ENCODE data around the gene TMEM184B.
A peak's percentile ranks its signal among the peaks of the same experiment; 100 is the strongest.
"Not testable (repeated sequence)": the region's sequence is repeated elsewhere in the genome, so short reads cannot be mapped to it uniquely, and the experiment has no call there.

Gene TMEM184B

DNA sequence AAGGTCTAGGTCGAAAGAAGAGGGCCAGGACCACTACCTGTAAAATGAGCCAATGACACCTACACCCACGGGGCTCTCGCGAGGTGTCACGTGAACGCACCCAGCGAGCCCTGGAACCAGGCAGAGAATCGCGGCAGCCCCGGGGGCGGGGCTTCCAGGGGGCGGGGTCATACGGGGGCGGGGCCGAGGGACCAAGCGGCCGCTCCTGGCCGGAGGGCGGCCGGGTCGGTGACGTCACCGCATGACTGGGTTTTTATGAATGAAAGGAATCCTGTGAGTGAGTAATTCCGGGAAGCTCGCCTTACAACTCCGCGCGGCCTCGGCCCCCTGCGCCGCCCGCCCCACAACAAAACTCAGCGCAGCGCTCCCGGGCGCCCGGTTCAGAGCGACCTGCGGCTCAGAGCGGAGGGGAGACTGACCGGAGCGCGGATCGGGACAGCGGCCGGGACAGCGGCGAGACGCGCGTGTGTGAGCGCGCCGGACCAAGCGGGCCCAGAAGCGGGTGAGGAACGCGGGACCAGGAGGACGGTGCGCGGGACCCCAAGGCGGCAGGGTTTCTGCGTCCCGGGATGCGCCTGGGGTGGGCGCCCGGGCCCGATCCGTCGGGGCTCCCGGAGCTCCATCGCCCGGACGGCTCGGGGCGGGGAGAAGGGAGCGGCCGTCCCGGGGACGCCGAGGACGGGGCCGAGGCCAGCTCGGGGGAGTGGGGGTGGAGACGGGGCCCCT is 70.9 kb downstream of the TMEM184B start, which contains the start of gene MAFF:
Gene MAFF (plus strand): TSS at position 284 of the 726 bp plus-strand sequence. CDS start 11,860 bp downstream, outside the sequence.
- DNase-seq = peak; percentile 73

DNA sequence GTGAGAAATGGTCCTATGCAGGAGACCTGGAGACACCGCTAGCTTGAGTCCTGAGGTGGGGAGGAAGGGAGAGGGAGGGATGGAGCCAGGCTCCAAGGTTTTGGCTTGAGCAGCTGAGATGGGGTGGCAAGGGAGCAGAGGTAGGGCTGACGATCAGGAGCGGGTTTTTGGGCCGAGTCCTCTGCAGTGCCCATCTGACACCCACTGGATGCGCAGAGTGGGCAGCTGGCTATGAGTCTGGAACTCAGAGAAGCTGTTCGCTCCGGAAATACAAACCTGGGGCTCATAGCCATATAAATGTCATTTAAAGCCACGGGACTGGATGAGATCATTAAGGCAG is 71.5 kb downstream of the TMEM184B start:
- no peak for DNase-seq

GRCh38 chr22:38199826-38200559 is 72.8 kb downstream of the TMEM184B start:
- DNase-seq = no peak

DNA sequence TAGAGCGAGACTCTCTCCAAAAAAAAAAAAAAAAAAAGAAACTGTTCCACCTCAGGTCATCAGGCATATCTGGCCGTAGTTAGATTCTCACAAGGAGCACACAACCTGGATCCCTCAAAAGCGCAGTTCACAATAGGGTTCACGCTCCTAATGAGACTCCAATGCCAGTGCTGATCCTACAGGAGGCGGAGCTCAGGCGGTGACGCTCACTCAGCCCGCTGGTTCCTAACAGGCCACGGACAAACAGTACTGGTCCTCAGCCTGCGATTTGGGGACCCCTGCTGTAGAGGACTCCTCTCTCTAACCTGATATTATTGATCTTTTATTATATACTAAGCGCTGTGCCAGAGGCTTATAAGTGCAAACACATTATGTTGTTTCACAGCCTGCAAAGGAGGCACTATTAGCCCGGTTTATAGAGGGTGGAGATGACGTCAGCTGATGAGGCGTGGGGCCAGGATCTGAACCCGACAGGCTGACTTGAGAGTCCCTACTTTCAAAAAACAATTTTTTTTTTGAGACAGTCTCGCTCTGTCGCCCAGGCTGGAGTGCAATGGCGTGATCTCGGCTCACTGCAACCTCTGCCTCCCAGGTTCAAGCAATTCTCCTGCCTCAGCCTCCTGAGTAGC is 75.9 kb downstream of the TMEM184B start:
- DNase-seq = no peak

GRCh38 chr22:38193580-38193979 is 79.2 kb downstream of the TMEM184B start:
- no peak for DNase-seq

DNA sequence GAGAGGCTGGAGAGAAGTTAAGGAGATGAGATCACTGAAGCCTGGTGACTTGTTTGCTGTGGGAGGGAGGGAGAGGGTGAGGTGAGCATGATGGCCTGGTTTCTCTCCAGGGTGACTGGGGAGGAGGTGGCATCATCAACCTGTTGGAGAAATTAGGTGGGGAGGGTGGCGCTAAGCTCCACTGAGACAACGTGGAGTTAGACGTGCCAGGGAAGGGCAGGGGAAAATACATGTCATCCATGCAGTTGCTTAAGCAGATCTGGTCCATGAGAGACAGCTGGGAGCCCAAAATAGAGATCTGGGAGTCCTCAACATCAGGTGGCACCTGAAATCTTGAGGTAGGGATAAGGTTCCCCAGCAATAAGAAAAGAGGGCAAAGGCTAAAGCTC is 80.3 kb downstream of the TMEM184B start:
- no peak for DNase-seq

DNA sequence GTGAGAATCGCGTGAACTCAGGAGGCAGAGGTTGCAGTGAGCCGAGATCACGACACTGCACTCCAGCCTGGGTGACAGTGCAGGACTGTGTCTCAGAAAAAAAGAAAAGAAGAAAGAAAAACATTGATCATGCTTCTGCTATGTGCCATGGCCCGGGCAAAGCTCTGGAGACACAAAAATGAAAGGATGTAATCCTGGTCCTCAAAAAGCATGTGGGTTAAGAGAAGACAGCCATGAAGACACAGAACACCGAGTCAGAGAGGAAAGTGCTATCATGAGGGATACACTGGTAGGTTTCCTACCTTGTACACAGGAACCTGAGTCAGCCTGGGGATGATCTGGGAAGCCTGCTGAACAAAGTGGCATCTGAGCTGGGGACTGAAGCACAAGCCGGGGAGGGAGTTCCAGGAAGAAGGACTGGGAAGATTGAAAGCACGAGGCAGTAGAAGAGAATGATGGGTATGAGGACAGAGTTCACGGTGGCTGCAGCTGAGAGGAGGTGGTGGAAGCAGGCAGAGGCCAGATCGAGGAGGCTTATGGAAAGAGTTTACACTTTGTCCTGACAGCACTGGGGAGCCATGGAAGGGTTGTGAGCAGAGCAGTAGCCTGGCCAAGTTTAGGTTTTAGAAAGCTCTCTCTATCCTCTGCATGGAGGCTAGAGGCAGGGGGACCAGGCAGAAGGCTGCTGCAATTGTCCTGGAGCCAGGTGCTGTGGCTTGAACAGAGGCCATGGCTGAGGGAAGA is 80.9 kb downstream of the TMEM184B start:
- no peak for DNase-seq

DNA sequence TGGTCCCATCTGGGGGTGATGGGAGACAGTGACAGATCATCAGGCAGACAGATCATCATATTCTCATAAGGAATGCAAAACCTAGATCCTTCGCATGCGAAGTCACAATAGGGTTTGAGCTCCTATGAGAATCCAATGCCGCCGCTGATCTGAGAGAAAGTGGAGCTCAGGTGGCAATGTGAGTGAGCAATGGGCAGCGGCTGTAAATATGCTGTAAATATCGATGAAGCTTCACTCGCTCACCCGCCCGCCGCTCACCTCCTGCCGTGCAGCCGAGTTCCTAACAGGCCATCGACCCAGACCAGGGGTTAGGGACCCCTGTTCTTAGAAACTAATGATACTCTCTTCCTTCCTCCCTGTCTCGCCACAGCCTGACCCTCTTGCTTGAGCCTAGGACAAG is 81.8 kb downstream of the TMEM184B start:
- DNase-seq = no peak

DNA sequence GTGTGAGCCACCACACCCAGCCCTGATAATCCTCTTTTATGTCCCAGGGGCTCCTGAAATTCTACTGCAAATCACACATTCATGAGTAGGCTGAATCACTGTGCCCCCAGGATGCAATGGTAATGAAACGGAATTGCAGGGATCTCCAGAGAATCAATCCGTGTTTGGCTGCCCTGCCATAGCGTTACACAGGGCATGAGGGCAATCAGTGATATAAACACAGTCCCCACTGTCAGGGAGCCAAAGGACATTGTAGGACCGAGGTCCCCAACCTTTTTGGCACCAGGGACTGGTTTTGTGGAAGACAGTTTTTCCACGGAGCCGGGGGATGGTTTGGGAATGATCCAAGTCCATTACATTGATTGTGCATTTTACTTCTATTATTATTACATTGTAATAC is 82.2 kb downstream of the TMEM184B start:
- no peak for DNase-seq

GRCh38 chr22:38189104-38189503 is 83.7 kb downstream of the TMEM184B start:
- no peak for DNase-seq

GRCh38 chr22:38187413-38188212 is 85.2 kb downstream of the TMEM184B start:
- no peak for DNase-seq

GRCh38 chr22:38186429-38186828 is 86.4 kb downstream of the TMEM184B start:
- DNase-seq = no peak

GRCh38 chr22:38184788-38185187 is 88.0 kb downstream of the TMEM184B start:
- no peak for DNase-seq

DNA sequence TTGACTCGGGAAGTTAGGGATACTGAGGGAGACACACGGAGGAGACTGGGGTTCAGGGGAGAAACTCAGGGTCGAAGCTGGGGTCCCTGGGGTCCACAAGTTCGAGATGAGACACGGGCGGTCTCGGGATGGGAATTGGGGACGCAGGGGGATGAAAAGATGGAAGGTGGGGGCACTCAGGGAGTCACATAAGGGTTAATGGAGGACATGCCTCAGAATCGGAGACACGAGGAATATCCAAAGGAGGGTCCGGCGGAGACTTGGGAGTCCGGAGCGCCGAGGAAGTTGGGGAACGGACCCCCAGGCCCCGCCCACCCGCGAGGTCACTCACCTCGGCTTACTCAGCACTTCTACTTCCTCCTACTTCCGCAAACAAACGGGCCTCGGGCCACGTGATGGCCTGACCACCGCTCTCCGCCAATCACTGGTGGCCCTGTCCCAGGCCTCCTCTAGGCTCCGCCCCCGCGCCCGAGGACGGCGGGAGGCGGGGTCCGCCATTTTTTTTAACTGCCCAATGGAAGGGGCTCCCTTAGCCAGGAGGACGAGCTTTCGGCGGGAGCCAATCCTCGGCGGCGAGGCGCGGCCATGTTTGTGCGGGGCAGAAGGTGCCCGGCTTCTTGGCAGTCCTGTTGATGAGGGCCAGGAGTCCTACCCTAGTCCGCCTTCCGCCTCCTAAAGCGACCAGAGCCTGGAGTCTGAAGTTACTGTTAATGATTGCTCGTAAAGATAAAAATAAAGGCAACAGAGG is 91.2 kb downstream of the TMEM184B start, which contains the start of gene PLA2G6:
Gene PLA2G6 (minus strand): TSS at position 378 of the 748 bp plus-strand sequence. CDS start 12,404 bp downstream, outside the sequence.
- DNase-seq = peak; percentile 93

DNA sequence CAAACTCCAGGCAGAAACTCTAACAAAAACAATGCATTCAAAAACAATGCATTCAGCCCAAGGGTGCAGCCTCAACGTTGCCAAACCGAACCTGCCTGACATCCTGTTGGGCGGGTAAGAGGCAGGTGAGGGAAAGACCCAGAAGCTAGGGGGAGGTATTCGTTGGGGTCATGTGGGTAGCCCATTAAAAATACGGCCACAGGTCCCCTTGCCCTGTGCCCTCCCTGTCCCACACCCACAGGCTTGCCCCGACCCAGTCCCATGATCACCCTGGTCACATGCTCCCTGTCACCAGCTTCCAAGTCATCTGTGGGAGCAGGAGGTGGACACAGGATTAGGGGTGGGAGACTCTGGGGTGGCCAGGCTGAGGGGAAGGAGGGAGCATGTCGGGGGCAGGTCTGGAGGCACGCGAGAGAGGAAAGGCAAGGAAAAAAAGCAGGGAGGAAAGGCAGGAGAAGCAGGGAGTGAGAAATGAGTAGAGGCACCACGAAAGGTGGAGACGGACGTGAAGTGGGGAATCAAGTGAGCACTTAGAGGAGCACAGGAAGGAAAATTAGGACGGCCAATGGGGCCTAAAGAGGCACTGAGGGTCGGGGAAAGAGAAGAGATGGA is 91.9 kb downstream of the TMEM184B start:
- no peak for DNase-seq

GRCh38 chr22:38178605-38178937 is 94.2 kb downstream of the TMEM184B start:
- DNase-seq = not testable (repeated sequence)

DNA sequence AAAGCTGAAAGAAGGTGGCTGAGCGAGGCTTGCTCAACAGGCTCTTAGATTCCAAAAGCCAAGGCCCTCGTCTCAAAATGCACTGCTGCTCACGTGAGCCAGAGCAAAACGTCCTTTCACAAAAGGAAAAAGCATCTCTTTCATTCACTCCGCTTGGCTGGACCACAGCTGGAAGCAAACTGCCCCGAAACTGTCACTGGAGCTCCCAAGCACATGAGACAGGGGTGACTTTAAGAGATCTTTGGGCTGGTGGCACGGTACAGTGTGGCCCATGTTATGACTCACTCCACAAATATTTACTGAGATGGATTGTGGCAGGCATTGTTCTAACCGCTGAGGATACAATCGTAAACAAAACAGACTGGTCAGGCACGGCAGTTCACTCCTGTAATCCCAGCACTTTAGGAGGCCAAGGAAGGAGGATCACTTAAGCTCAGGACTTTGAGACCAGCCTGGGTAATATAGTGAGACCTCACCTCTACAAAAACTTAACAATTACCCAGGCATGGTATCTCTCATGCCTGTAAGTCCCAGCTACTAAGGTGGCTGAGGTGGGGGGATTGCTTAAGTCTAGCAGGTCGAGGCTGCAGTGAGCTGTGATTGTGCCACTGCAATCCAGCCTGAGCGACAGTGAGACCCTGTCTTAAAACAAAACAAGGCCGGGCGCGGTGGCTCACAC is 94.7 kb downstream of the TMEM184B start:
- DNase-seq = no peak

- DNase-seq = not testable (repeated sequence)
Measured at GRCh38 chr22:38177571-38177925, 95.3 kb downstream of the TMEM184B start.

DNA sequence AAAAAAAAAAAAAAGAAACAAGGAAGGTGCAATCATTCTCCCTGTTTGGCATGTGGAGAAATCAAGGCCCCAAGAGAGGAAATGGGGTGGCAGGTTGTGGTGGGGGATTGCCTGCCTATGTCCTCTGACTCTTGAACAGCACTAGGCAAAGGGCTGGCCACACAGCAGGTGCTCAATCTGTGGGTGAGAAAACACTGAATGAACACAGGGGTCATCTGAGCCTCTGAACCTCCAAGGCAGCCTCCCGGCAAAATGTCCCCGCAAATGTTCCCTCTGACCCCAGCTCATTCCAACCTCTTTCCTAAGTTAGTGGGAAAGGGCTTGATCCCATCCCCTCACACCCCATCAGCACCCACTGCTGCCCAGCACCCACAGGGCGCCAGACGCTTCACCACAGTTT is 95.8 kb downstream of the TMEM184B start:
- DNase-seq = no peak

- no peak for DNase-seq
Measured at GRCh38 chr22:38176170-38176741, 96.6 kb downstream of the TMEM184B start.
